OCI-LY3 (cell line): ENCODE measurements around the gene MTHFD1L.

Source experiments
- H2AFZ ChIP-seq: fragments of 200-600, 300-600 bp; shearing (Covaris generic); 2 replicates; pipeline ENCODE4 v1.6.0; 2014; ENCODE audit warnings: antibody characterized with exemption, low read depth, low read length
- H3K27ac ChIP-seq: fragments of 200-600, 300-600 bp; sonication (generic); 2 replicates; pipeline ENCODE4 v1.5.1; 2014; ENCODE audit warnings: mild to moderate bottlenecking, low read length, moderate library complexity, mixed read lengths
- H3K27me3 ChIP-seq: fragments of 200-600, 300-600 bp; sonication (generic); 2 replicates; pipeline ENCODE4 v1.6.1; 2014; ENCODE audit warnings: low read depth, low read length, mixed read lengths
- H3K36me3 ChIP-seq: fragments of 200-600, 300-600 bp; sonication (generic); replicated peaks from 2 replicates; pipeline ENCODE3; 2014; ENCODE audit warnings: low read depth, low read length, mixed read lengths
- H3K4me1 ChIP-seq: fragments of 300-600, 200-600 bp; sonication (generic); 2 replicates; pipeline ENCODE4 v1.6.1; 2014; ENCODE audit warnings: low read length, mixed read lengths
- H3K4me2 ChIP-seq: fragments of 200-600, 300-600 bp; sonication (generic); 2 replicates; pipeline ENCODE4 v1.6.1; 2014; ENCODE audit warnings: low read length, mixed read lengths
- H3K4me3 ChIP-seq: fragments of 300-600, 200-600 bp; sonication (generic); 2 replicates; pipeline ENCODE4 v1.5.1; 2014; ENCODE audit warnings: antibody characterized with exemption, mild to moderate bottlenecking, low read length, moderate library complexity
- H3K79me2 ChIP-seq: fragments of 300-600, 200-600 bp; shearing (Covaris generic); 2 replicates; pipeline ENCODE4 v1.6.1; 2014; ENCODE audit warnings: mild to moderate bottlenecking, low read length, mixed read lengths
- H3K9ac ChIP-seq: fragments of 300-600, 200-600 bp; shearing (Covaris generic); 2 replicates; pipeline ENCODE4 v1.6.0; 2014; ENCODE audit warnings: mild to moderate bottlenecking, low read length, moderate library complexity
- H3K9me3 ChIP-seq: fragments of 200-600, 300-600 bp; shearing (Covaris generic); 2 replicates; pipeline ENCODE4 v1.6.1; 2014; ENCODE audit warnings: low read length, mixed read lengths; ENCODE audit not compliant: insufficient read depth
- H4K20me1 ChIP-seq: fragments of 200-600, 300-600 bp; sonication (generic); 2 replicates; pipeline ENCODE4 v1.6.1; 2016; ENCODE audit warnings: low read length, mixed read lengths; ENCODE audit not compliant: insufficient read depth
- EZH2phosphoT487 ChIP-seq: fragments of 200-600 bp; shearing (Covaris generic); IDR thresholded peaks from 2 replicates; pipeline ENCODE4 v1.6.1; 2018; ENCODE audit warnings: antibody characterized with exemption, mixed run types, low read depth
- TF ChIP-seq, protein P1 (sequence below): fragments of 200-600, 300-600 bp; sonication (generic); IDR thresholded peaks from 2 replicates; pipeline ENCODE4 v1.5.1; 2014; ENCODE audit warnings: antibody characterized with exemption, low read length, low read depth

MTHFD1L gene

DNA sequence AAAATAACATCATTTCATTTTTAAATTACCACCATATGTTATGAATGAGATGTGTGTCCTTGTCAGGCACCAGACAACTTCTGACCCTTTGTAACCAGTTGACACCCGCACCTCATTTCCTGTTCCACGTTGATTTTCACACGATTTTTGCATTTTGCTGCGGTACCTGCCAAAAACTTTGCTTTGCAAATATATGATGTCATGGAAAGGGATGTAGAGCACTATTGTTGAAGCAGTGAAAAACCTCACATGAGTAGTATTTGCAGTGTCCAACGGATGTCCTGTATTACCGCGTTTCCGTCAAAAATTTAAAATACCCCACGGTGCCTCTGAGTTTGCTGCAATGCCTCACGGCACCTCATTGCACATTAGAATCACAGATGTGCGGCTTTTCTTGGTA is 115.6 kb downstream of the MTHFD1L start:
- no peaks in the 10 kb centered on the region for H3K9me3 ChIP-seq
- H3K4me2 ChIP-seq, result no peak overlapping the region
- no peak overlapping the region for H3K4me3 ChIP-seq
- H2AFZ ChIP-seq, result no peak overlapping the region
- H3K79me2 ChIP-seq, result no peaks in the 10 kb centered on the region
- H3K27ac ChIP-seq, result no peak overlapping the region
- no peaks in the 10 kb centered on the region for H3K27me3 ChIP-seq
- H3K4me1 ChIP-seq, result peaks cover 4% of the 10 kb centered on the region; the same call in 1 of the 2 replicates
- no peak for TF ChIP-seq EZH2phosphoT487
- TF ChIP-seq, protein P1, sequence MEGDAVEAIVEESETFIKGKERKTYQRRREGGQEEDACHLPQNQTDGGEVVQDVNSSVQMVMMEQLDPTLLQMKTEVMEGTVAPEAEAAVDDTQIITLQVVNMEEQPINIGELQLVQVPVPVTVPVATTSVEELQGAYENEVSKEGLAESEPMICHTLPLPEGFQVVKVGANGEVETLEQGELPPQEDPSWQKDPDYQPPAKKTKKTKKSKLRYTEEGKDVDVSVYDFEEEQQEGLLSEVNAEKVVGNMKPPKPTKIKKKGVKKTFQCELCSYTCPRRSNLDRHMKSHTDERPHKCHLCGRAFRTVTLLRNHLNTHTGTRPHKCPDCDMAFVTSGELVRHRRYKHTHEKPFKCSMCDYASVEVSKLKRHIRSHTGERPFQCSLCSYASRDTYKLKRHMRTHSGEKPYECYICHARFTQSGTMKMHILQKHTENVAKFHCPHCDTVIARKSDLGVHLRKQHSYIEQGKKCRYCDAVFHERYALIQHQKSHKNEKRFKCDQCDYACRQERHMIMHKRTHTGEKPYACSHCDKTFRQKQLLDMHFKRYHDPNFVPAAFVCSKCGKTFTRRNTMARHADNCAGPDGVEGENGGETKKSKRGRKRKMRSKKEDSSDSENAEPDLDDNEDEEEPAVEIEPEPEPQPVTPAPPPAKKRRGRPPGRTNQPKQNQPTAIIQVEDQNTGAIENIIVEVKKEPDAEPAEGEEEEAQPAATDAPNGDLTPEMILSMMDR, result no peak
- no peaks in the 10 kb centered on the region for H4K20me1 ChIP-seq
- H3K9ac ChIP-seq, result no peak overlapping the region
- no peaks in the 10 kb centered on the region for H3K36me3 ChIP-seq

DNA sequence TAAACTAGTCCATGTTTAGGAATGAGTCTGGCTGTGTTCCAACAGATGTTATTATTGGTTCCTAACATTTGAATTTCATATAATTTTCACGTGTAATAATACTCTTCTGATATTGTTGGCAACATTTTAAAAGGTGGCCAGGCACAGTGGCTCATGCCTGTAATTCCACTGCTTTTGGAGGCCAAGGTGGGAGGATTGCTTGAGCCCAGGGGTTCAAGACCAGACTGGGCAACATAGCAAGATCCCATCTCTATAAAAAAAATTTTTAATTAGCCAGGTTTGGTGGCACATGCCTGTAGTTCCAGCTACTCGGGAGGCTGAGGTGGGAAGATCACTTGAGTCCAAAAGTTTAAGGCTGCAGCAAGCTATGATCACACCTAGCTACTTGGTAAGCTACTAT is 116.2 kb downstream of the MTHFD1L start:
- no peak overlapping the region for H3K4me3 ChIP-seq
- H2AFZ ChIP-seq, result no peak overlapping the region
- no peaks in the 10 kb centered on the region for H3K36me3 ChIP-seq
- no peak overlapping the region for H3K27ac ChIP-seq
- H3K9me3 ChIP-seq, result no peaks in the 10 kb centered on the region
- no peak overlapping the region for H3K4me2 ChIP-seq
- peaks cover under 1% of the 10 kb centered on the region; the same call in 1 of the 2 replicates for H3K4me1 ChIP-seq
- no peaks in the 10 kb centered on the region for H3K27me3 ChIP-seq
- H3K9ac ChIP-seq, result no peak overlapping the region
- TF ChIP-seq, protein P1, result no peak
- TF ChIP-seq EZH2phosphoT487, result no peak
- no peaks in the 10 kb centered on the region for H3K79me2 ChIP-seq
- no peaks in the 10 kb centered on the region for H4K20me1 ChIP-seq

DNA sequence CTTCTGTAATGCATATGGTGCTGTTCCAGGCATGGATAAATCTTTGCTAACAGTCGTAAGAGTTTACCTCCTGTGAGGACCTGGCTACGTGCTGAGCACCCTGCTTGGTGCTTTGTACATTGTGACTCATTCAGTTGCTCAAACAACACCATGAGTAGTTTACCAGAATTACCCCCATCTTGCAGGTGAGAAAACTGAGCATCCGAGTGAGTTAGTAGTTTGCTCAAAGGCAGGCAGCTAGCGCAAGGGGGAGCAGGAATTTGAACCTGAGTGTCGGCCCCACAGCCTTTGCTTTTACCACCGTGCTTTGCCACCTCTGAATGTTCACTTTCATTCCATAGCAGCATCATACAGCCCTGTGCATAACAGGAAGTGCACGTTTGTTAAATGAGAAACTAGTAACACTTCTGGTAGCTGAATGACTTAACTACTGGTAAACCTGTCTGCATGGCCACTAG is 121.9 kb downstream of the MTHFD1L start:
- Histone ChIP-seq H3K27me3 (no peaks in the 10 kb centered on the region), H3K36me3 (no peaks in the 10 kb centered on the region), H2AFZ (no peak overlapping the region), H3K9me3 (no peaks in the 10 kb centered on the region), H3K4me2 (peak overlapping the region; percentile 22; the same call in 1 of the 2 replicates), H3K79me2 (no peaks in the 10 kb centered on the region), H4K20me1 (no peaks in the 10 kb centered on the region), H3K4me1 (peaks cover 8% of the 10 kb centered on the region), H3K27ac (no peak overlapping the region), H3K9ac (no peak overlapping the region), H3K4me3 (no peak overlapping the region)
- no peak for TF ChIP-seq EZH2phosphoT487
- TF ChIP-seq, protein P1, result no peak

DNA sequence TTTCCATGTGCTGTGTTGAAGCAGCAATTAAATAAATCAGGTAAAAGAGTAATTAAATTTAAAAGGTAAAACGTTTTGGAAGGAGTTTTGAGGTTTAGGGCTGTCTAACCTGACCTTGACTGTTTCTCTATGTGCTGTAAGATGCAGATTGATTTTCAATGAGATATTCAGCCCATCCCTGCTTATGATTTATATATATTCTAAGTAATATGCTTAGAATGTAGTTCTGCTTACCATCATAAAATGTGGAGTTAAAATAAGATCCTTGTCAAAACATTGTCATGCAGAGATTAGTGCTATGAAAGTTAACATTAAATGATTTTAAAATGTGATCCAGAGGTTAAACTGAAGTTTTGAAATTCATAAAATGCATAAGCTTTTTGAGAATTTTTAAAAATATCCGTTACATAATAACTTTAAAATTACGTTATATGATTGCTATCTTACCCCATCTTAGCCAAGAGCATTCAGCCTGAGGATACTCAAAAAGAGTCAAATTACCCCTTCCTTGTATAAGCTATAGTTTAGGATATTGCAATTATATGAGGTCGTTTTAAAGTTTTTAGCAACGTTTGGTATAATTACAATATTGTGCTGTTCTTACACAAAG is 122.5 kb downstream of the MTHFD1L start:
- no peak overlapping the region for H3K27ac ChIP-seq
- H3K79me2 ChIP-seq, result no peaks in the 10 kb centered on the region
- H2AFZ ChIP-seq, result no peak overlapping the region
- H3K27me3 ChIP-seq, result no peaks in the 10 kb centered on the region
- H3K9me3 ChIP-seq, result no peaks in the 10 kb centered on the region
- no peak for TF ChIP-seq EZH2phosphoT487
- 0 out of 2 replicates have a peak overlapping the region, but pooled peaks have one; percentile 22 for H3K4me2 ChIP-seq
- peaks cover 3% of the 10 kb centered on the region for H3K36me3 ChIP-seq
- peaks cover 8% of the 10 kb centered on the region for H3K4me1 ChIP-seq
- H3K4me3 ChIP-seq, result no peak overlapping the region
- H3K9ac ChIP-seq, result no peak overlapping the region
- H4K20me1 ChIP-seq, result no peaks in the 10 kb centered on the region
